AG04450 (cell line): Measurements from ENCODE around the gene PDPR. TPM values are rescaled to one million over a fixed set of nuclear protein-coding genes. Genes with fewer than 3 reads are reported as not detected.
"Not testable (repeated sequence)": the region's sequence is repeated elsewhere in the genome, so short reads cannot be mapped to it uniquely, and the experiment has no call there.

ENCODE experiments used
- CTCF ChIA-PET: fragments of 300-600, 350-600 bp; formaldehyde crosslinking; extraction: SDS; loops from one replicate; lab custom pipeline; 2022; ENCODE audit warnings: antibody characterized with exemption, inconsistent platforms; lab: Charles Lee
- POLR2A ChIA-PET: fragments of 350-600 bp; formaldehyde crosslinking; extraction: SDS; loops from one replicate; lab custom pipeline; 2021; ENCODE audit warnings: antibody characterized with exemption, inconsistent platforms; lab: Yijun Ruan, JAX
- DNase-seq: peaks from one replicate; pipeline ENCODE4 v3.0.0-alpha.2; 2011; ENCODE audit warnings: low read depth, low spot score
- H3K27ac ChIP-seq: one replicate; pipeline ENCODE4 v1.5.1; 2012; ENCODE audit warnings: low read depth, low read length, control low read depth
- H3K27me3 ChIP-seq: one replicate; pipeline ENCODE4 v1.6.0; 2012; ENCODE audit warnings: low read length; ENCODE audit not compliant: control insufficient read depth, insufficient read depth
- H3K4me3 ChIP-seq: 2 replicates; pipeline ENCODE4 v1.5.1; 2011; ENCODE audit warnings: mild to moderate bottlenecking, low read depth, low read length, control low read depth
- H3K9me3 ChIP-seq: 2 replicates; pipeline ENCODE4 v1.5.1; 2012; ENCODE audit warnings: low read length; ENCODE audit not compliant: control insufficient read depth, insufficient read depth
- polyA plus RNA-seq: library from polyadenylated mRNA; depleted of rRNA; stranded (reverse); fragments of >200 nt; gene quantifications from 2 replicates; pipeline ENCODE4 v1.2.3, GENCODE V29; 2011

The PDPR gene
- polyA plus RNA-seq, 1 experiment = 28.2 TPM

GRCh38 chr16:70187858-70188607 lies 73.9 kb downstream of the PDPR start:
- POLR2A ChIA-PET, H3K27me3 ChIP-seq, CTCF ChIA-PET, H3K27ac ChIP-seq, H3K9me3 ChIP-seq, H3K4me3 ChIP-seq, DNase-seq: not testable (repeated sequence)

DNA sequence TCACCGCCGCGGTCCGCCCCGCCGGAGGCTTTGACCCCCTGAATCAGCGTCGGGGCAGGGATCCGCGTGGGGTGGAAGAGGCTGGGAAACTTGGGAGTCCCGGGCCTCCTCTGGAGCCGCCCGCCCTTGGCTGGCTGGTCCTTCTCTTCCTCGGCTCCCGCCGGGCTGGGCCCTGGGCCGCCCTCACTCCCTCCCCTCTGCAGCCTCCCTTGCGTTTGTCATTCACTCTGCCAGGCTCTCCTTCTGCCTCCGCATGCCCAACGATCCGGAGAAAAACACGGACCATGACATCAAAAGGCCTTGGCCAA lies 74.4 kb downstream of the PDPR start:
- CTCF ChIA-PET, H3K27me3 ChIP-seq, H3K4me3 ChIP-seq, DNase-seq, H3K9me3 ChIP-seq, POLR2A ChIA-PET, H3K27ac ChIP-seq: not testable (repeated sequence)

- H3K27ac ChIP-seq, POLR2A ChIA-PET, DNase-seq, H3K9me3 ChIP-seq, CTCF ChIA-PET, H3K4me3 ChIP-seq, H3K27me3 ChIP-seq: not testable (repeated sequence)
Observed at GRCh38 chr16:70190574-70190973, 76.4 kb downstream of the PDPR start.

GRCh38 chr16:70196683-70197300 lies 82.7 kb downstream of the PDPR start:
- POLR2A ChIA-PET, H3K27ac ChIP-seq, H3K4me3 ChIP-seq, DNase-seq, CTCF ChIA-PET, H3K27me3 ChIP-seq, H3K9me3 ChIP-seq: not testable (repeated sequence)

GRCh38 chr16:70197611-70198010 lies 83.5 kb downstream of the PDPR start:
- H3K27ac ChIP-seq, H3K4me3 ChIP-seq, H3K27me3 ChIP-seq, CTCF ChIA-PET, POLR2A ChIA-PET, H3K9me3 ChIP-seq, DNase-seq: not testable (repeated sequence)

GRCh38 chr16:70198230-70198629 lies 84.1 kb downstream of the PDPR start:
- POLR2A ChIA-PET, H3K27me3 ChIP-seq, CTCF ChIA-PET, H3K27ac ChIP-seq, H3K9me3 ChIP-seq, H3K4me3 ChIP-seq, DNase-seq: not testable (repeated sequence)

- POLR2A ChIA-PET, H3K27me3 ChIP-seq, H3K4me3 ChIP-seq, CTCF ChIA-PET, H3K27ac ChIP-seq, H3K9me3 ChIP-seq, DNase-seq: not testable (repeated sequence)
Observed at GRCh38 chr16:70198666-70199065, 84.5 kb downstream of the PDPR start.

GRCh38 chr16:70199170-70199569 lies 85.0 kb downstream of the PDPR start:
- H3K4me3 ChIP-seq, H3K27ac ChIP-seq, DNase-seq, POLR2A ChIA-PET, CTCF ChIA-PET, H3K27me3 ChIP-seq, H3K9me3 ChIP-seq: not testable (repeated sequence)

DNA sequence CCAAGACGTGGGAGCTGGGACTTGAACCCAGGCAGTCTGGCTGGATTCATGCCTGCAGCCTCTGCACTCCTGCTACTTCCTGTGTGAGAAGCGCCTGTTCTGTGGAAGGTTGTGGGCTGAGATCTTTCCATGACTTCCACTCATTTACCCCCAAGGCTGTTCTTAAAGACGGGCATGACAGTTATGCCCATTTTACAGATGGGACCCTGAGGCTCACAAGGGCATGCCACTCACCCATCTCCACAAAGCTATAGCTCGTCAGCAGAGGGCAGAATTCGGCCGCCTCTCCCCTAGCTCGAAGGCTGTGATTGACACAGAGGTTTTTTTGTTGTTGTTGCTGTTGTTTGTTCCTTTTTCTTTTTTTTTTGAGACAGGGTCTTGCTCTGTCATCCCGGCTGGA lies 85.9 kb downstream of the PDPR start:
- H3K27ac ChIP-seq, CTCF ChIA-PET, H3K4me3 ChIP-seq, POLR2A ChIA-PET, H3K27me3 ChIP-seq, DNase-seq, H3K9me3 ChIP-seq: not testable (repeated sequence)

DNA sequence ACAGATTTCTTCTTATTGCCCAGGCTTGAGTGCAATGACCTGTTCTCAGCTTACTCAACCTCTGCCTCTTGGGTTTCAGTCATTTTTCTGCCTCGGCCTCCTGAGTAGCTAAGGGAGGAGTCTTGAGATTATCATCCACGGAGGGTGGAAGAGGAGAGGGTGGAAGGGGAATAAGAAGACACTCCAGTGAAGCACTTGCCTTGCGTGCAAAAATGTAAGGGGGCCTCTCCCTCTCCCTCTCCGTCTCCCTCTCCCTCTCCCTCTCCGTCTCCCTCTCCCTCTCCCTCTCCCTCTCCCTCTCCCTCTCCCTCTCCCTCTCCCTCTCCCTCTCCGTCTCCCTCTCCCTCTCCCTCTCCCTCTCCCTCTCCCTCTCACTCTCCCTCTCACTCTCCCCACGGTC lies 89.4 kb downstream of the PDPR start:
- H3K27me3 ChIP-seq, H3K27ac ChIP-seq, POLR2A ChIA-PET, H3K4me3 ChIP-seq, DNase-seq, CTCF ChIA-PET, H3K9me3 ChIP-seq: not testable (repeated sequence)

DNA sequence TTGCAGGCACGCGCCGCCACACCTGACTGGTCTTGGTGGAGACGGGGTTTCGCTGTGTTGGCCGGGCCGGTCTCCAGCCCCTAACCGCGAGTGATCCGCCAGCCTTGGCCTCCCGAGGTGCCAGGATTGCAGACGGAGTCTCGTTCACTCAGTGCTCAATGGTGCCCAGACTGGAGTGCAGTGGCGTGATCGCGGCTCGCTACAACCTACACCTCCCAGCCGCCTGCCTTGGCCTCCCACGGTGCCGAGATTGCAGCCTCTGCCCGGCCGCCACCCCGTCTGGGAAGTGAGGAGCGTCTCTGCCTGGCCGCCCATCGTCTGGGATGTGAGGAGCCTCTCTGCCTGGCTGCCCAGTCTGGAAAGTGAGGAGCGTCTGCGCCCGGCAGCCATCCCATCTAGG lies 89.9 kb downstream of the PDPR start:
- POLR2A ChIA-PET, H3K27ac ChIP-seq, H3K4me3 ChIP-seq, CTCF ChIA-PET, H3K9me3 ChIP-seq, DNase-seq, H3K27me3 ChIP-seq: not testable (repeated sequence)

DNA sequence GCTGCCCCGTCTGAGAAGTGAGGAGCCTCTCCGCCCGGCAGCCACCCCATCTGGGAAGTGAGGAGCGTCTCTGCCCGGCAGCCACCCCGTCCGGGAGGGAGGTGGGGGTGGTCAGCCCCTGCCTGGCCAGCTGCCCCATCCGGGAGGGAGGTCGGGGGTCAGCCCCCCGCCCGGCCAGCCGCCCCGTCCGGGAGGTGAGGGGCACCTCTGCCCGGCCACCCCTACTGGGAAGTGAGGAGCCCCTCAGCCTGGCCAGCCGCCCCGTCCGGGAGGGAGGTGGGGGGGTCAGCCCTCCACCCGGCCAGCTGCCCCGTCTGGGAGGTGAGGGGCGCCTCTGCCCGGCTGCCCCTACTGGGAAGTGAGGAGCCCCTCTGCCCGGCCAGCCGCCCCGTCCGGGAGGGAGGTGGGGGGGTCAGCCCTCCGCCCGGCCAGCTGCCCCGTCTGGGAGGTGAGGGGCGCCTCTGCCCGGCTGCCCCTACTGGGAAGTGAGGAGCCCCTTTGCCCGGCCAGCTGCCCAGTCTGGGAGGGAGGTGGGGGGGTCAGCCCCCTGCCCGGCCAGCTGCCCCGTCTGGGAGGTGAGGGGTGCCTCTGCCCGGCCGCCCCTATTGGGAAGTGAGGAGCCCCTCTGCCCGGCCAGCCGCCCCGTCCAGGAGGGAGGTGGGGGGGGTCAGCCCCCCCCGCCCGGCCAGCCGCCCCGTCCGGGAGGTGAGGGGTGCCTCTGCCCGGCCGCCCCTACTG lies 90.7 kb downstream of the PDPR start:
- H3K9me3 ChIP-seq, H3K4me3 ChIP-seq, H3K27me3 ChIP-seq, DNase-seq, CTCF ChIA-PET, H3K27ac ChIP-seq, POLR2A ChIA-PET: not testable (repeated sequence)
